ENCODE results near the gene MYRF.

MYRF gene

DNA sequence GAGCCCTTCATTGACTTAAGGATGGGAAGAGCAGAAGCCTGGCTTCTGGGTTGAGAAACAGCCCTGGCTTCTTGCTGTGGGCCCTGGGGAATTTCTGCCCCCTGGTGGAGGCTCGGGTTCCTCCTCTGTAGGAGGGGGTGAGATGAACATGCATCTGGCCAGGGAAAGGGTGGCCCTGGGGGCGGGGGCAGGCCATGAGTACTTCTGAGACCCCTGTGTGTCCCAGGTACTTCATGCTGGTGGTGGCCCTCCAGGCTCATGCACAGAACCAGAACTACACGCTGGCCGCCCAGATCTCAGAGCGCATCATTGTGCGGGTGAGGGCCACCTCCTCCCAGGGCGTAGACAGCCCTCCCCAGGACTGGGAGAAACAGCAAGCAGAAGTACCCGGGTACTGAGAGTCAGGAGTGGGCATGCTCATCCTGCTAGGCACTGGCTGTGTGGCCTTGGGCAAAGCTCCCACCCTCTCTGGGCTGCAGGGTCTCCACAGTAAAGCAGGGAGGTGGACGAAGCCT, 24.2 kb downstream of the MYRF start:
- TF ChIP-seq ZNF473 (tag by site-specific recombination; IDR thresholded peaks at IDR 0.05): no peak
- 0 out of 2 replicates have a peak, but pooled peaks have one; percentile 27 for TF ChIP-seq KLF8 (tag by site-specific recombination; IDR thresholded peaks at IDR 0.05)
- TF ChIP-seq ZNF768 (tag by site-specific recombination; IDR thresholded peaks at IDR 0.05): peak; percentile 53; the same call in 1 of the 2 replicates
- TF ChIP-seq, protein P1, sequence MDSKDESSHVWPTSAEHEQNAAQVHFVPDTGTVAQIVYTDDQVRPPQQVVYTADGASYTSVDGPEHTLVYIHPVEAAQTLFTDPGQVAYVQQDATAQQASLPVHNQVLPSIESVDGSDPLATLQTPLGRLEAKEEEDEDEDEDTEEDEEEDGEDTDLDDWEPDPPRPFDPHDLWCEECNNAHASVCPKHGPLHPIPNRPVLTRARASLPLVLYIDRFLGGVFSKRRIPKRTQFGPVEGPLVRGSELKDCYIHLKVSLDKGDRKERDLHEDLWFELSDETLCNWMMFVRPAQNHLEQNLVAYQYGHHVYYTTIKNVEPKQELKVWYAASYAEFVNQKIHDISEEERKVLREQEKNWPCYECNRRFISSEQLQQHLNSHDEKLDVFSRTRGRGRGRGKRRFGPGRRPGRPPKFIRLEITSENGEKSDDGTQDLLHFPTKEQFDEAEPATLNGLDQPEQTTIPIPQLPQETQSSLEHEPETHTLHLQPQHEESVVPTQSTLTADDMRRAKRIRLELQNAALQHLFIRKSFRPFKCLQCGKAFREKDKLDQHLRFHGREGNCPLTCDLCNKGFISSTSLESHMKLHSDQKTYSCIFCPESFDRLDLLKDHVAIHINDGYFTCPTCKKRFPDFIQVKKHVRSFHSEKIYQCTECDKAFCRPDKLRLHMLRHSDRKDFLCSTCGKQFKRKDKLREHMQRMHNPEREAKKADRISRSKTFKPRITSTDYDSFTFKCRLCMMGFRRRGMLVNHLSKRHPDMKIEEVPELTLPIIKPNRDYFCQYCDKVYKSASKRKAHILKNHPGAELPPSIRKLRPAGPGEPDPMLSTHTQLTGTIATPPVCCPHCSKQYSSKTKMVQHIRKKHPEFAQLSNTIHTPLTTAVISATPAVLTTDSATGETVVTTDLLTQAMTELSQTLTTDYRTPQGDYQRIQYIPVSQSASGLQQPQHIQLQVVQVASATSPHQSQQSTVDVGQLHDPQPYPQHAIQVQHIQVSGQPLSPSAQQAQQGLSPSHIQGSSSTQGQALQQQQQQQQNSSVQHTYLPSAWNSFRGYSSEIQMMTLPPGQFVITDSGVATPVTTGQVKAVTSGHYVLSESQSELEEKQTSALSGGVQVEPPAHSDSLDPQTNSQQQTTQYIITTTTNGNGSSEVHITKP (tag by site-specific recombination; IDR thresholded peaks at IDR 0.05): no peak
- no peak for TF ChIP-seq GLI2 (tag by site-specific recombination; IDR thresholded peaks at IDR 0.05; ENCODE audit: borderline replicate concordance, low read depth)
- peak; percentile 10; the same call in 1 of the 2 replicates for TF ChIP-seq ZNF654 (tag by site-specific recombination; IDR thresholded peaks at IDR 0.05; ENCODE audit: low read depth)
- no peak for TF ChIP-seq KLF7 (tag by site-specific recombination; IDR thresholded peaks at IDR 0.05; ENCODE audit: borderline replicate concordance)
- no peak for TF ChIP-seq ZBTB6 (tag by site-specific recombination; IDR thresholded peaks at IDR 0.05)
- TF ChIP-seq, protein P2, sequence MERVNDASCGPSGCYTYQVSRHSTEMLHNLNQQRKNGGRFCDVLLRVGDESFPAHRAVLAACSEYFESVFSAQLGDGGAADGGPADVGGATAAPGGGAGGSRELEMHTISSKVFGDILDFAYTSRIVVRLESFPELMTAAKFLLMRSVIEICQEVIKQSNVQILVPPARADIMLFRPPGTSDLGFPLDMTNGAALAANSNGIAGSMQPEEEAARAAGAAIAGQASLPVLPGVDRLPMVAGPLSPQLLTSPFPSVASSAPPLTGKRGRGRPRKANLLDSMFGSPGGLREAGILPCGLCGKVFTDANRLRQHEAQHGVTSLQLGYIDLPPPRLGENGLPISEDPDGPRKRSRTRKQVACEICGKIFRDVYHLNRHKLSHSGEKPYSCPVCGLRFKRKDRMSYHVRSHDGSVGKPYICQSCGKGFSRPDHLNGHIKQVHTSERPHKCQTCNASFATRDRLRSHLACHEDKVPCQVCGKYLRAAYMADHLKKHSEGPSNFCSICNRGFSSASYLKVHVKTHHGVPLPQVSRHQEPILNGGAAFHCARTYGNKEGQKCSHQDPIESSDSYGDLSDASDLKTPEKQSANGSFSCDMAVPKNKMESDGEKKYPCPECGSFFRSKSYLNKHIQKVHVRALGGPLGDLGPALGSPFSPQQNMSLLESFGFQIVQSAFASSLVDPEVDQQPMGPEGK (tag by site-specific recombination; IDR thresholded peaks at IDR 0.05): peak; percentile 41; the same call in 1 of the 2 replicates
- TF ChIP-seq, protein P3, sequence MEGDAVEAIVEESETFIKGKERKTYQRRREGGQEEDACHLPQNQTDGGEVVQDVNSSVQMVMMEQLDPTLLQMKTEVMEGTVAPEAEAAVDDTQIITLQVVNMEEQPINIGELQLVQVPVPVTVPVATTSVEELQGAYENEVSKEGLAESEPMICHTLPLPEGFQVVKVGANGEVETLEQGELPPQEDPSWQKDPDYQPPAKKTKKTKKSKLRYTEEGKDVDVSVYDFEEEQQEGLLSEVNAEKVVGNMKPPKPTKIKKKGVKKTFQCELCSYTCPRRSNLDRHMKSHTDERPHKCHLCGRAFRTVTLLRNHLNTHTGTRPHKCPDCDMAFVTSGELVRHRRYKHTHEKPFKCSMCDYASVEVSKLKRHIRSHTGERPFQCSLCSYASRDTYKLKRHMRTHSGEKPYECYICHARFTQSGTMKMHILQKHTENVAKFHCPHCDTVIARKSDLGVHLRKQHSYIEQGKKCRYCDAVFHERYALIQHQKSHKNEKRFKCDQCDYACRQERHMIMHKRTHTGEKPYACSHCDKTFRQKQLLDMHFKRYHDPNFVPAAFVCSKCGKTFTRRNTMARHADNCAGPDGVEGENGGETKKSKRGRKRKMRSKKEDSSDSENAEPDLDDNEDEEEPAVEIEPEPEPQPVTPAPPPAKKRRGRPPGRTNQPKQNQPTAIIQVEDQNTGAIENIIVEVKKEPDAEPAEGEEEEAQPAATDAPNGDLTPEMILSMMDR (tag by site-specific recombination; IDR thresholded peaks at IDR 0.05): 0 out of 2 replicates have a peak, but pooled peaks have one; percentile 9
- TF ChIP-seq, protein P4, sequence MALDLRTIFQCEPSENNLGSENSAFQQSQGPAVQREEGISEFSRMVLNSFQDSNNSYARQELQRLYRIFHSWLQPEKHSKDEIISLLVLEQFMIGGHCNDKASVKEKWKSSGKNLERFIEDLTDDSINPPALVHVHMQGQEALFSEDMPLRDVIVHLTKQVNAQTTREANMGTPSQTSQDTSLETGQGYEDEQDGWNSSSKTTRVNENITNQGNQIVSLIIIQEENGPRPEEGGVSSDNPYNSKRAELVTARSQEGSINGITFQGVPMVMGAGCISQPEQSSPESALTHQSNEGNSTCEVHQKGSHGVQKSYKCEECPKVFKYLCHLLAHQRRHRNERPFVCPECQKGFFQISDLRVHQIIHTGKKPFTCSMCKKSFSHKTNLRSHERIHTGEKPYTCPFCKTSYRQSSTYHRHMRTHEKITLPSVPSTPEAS (tag by site-specific recombination; IDR thresholded peaks at IDR 0.05): no peak
- TF ChIP-seq ZNF155 (tag by site-specific recombination; IDR thresholded peaks at IDR 0.05): no peak
- TF ChIP-seq KLF10 (tag by site-specific recombination; IDR thresholded peaks at IDR 0.05): no peak
- no peak overlapping the region for H3K4me3 ChIP-seq (ENCODE audit: low read depth, low read length)
- no peak overlapping the region for H3K27ac ChIP-seq (ENCODE audit: extremely low read depth, low read depth, low read length)
- POLR2A ChIA-PET: no interaction called here
- peaks cover 0 to 5% of the 10 kb centered on the region in 2 experiments; a peak in 1 of 3 replicates for H3K36me3 ChIP-seq (ENCODE audit: control insufficient read depth in 2 of 2, insufficient read depth in 1 of 2, low read length in 2 of 2)
- CTCF ChIA-PET: interaction anchor here (0.5 to 1.0 kb wide), 3 partner anchors 15 to 30 kb away, joined by 3 to 4 read pairs (median 3); no protein-coding TSS in a partner anchor
- H3K4me1 ChIP-seq (ENCODE audit: control insufficient read depth, insufficient read depth, low read length): no peaks in the 10 kb centered on the region
- H3K9me3 ChIP-seq (ENCODE audit: control insufficient read depth, insufficient read depth, low read depth, low read length): no peaks in the 10 kb centered on the region
